AG04450 (cell line): ENCODE data around the gene RAB11FIP4. TPM values are rescaled to one million over a fixed set of nuclear protein-coding genes. Genes with fewer than 3 reads are reported as not detected.
"Not testable (repeated sequence)": the region's sequence is repeated elsewhere in the genome, so short reads cannot be mapped to it uniquely, and the experiment has no call there.

Source experiments
- CTCF ChIA-PET: fragments of 300-600, 350-600 bp; formaldehyde crosslinking; extraction: SDS; loops from one replicate; lab custom pipeline; 2022; ENCODE audit warnings: antibody characterized with exemption, inconsistent platforms; lab: Charles Lee
- POLR2A ChIA-PET: fragments of 350-600 bp; formaldehyde crosslinking; extraction: SDS; loops from one replicate; lab custom pipeline; 2021; ENCODE audit warnings: antibody characterized with exemption, inconsistent platforms; lab: Yijun Ruan, JAX
- DNase-seq: peaks from one replicate; pipeline ENCODE4 v3.0.0-alpha.2; 2011; ENCODE audit warnings: low read depth, low spot score
- H3K27ac ChIP-seq: one replicate; pipeline ENCODE4 v1.5.1; 2012; ENCODE audit warnings: low read depth, low read length, control low read depth
- H3K27me3 ChIP-seq: one replicate; pipeline ENCODE4 v1.6.0; 2012; ENCODE audit warnings: low read length; ENCODE audit not compliant: control insufficient read depth, insufficient read depth
- H3K4me3 ChIP-seq: 2 replicates; pipeline ENCODE4 v1.5.1; 2011; ENCODE audit warnings: mild to moderate bottlenecking, low read depth, low read length, control low read depth
- H3K9me3 ChIP-seq: 2 replicates; pipeline ENCODE4 v1.5.1; 2012; ENCODE audit warnings: low read length; ENCODE audit not compliant: control insufficient read depth, insufficient read depth
- CTCF ChIP-seq: IDR thresholded peaks from 2 replicates; pipeline ENCODE4 v1.5.1; 2011; ENCODE audit warnings: low read depth, low read length, control low read depth, inconsistent platforms
- polyA plus RNA-seq: library from polyadenylated mRNA; depleted of rRNA; stranded (reverse); fragments of >200 nt; gene quantifications from 2 replicates; pipeline ENCODE4 v1.2.3, GENCODE V29; 2011

RAB11FIP4 gene
- polyA plus RNA-seq, 1 experiment = 0.58 TPM

DNA sequence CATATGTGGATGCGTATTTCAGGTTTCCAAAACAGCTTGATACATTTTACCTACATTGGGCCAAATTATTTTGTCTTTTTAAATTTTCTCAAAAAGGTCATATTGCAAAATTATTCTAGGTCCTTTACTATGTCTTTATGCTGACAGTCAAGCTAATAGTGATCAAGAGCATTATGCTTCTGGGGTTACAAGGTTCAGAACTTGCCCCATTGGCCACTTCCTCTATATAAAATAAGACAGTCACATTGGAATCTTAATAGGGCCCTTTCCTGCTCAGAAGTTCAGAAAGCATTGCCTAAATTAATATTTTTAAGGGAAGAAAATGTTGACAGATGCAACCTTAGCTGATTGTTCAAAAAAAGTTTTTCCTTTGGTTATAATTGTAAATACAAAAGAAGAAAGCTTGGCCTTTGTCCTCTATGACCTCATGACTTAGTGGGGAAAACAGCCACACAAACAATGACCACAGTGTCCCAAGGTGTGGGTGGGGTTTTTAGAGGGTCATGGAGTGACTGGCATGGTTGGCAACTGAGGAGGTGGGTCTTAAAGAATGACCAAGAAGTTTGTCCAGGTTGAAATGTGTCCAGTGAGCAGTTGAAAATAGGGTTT is 11.8 kb upstream of the RAB11FIP4 start:
- no peaks in the 10 kb centered on the region for H3K9me3 ChIP-seq
- H3K4me3 ChIP-seq = no peak overlapping the region
- no peaks in the 10 kb centered on the region for H3K27me3 ChIP-seq
- no peak for TF ChIP-seq CTCF
- ChIA-PET POLR2A (no interaction called here), CTCF (interaction anchor here (0.6 kb wide), 1 partner anchor 514 kb away, joined by 4 read pairs; no protein-coding TSS in a partner anchor)
- no peak for DNase-seq
- no peak overlapping the region for H3K27ac ChIP-seq

DNA sequence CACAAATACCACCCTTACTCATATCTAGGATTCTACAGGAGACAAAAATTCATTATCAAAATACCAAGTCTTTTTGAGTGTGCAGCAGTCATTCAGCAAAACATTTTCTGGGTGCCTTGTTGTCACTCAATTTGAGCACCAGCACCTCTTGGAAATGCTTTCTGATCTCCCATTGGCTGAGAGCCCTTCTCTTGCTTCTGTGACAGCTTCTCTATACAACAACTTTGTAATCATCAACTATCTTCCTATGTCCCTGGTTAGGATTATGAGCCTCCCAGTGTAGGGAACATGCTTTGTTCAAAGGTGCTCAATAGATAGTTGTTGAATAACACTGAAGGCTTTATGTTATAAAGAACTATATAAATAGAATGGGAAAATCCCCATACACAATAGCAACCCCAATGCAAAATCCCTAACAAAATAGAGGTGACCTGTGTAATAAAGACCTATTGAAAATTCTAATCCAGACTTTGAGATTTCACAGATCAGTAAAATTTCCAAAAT is 10.3 kb upstream of the RAB11FIP4 start:
- Histone ChIP-seq H3K27ac (no peak overlapping the region), H3K27me3 (no peaks in the 10 kb centered on the region), H3K9me3 (no peaks in the 10 kb centered on the region), H3K4me3 (no peak overlapping the region)
- no peak for DNase-seq
- TF ChIP-seq CTCF = no peak
- POLR2A ChIA-PET = interaction anchor here (0.7 kb wide), 1 partner anchor 8 kb away, joined by 3 read pairs; no protein-coding TSS in a partner anchor
- CTCF ChIA-PET = no interaction called here

DNA sequence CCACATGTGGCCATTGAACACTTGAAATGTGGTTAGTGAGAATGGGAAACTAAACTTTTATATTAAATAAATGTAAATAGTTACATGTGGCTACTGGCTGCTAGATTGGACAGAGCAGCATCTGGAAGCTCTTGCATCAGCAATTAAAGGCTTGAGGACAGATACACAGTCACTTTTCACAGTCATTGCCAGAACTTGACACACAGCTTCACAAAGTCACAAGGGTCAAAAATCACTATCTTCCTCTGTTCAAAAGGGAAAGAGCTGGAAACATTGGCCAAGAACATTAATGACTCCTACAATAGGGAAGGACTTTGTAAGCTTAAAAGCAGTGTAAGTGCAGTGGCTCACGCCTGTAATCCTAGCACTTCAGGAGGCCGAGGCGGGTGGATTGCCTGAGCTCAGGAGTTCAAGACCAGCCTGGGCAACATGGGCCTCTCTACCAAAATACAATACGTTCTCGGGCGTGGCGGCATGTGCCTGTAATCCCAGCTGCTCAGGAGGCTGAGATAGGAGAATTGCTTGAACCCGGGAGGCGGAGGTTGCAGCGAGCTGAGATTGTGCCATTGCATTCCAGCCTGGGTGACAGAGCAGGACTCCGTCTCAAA is 8.7 kb upstream of the RAB11FIP4 start:
- H3K27ac ChIP-seq, H3K27me3 ChIP-seq, H3K9me3 ChIP-seq, POLR2A ChIA-PET, DNase-seq, H3K4me3 ChIP-seq: not testable (repeated sequence)
- CTCF ChIA-PET = interaction anchor here (0.5 kb wide), 1 partner anchor 145 kb away, joined by 3 read pairs; no protein-coding TSS in a partner anchor

GRCh38 chr17:31383488-31383887 is 8.0 kb upstream of the RAB11FIP4 start:
- CTCF ChIA-PET, H3K27ac ChIP-seq, DNase-seq, H3K9me3 ChIP-seq, POLR2A ChIA-PET, H3K27me3 ChIP-seq, H3K4me3 ChIP-seq: not testable (repeated sequence)

DNA sequence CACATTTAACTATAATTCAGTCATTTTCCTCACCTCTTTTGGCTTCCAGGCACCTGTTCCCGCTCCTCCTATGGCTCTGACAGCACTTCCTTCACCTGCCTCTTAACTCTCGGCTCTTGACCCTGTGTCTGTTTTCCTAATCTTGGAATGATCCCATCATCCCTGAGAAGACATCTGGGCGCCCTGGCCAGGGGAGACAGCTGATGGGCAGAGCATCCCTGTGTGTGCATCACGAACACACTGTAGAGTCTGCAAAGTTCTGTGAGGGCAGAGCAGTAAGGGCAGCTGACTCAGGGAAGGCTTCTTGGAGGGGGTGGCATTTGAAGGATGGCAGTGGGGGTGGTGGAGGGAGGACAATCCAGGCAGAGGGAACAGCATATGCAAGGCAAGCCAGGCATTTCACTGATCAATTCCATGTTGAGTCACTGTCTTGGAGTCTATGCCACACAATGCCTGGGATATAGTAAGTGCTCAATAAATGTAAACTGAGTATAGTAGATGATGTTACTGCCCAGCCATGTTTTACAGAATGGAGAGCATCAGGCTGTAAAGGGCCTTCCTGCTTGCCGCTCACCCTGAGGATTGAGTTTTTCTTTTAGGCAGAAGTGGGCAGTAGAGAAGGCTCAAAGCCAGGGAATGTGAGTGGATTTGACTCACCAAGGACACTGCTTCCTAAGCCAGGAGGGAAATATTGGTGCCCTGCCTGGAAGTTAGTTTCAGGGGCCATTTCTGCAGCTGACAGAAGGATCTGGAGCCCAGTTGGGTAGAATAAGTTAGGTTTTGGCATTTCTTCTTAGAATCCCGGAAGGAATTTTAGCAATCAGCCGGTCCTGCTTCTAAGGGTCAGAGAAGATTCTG is 5.8 kb upstream of the RAB11FIP4 start:
- H3K27me3 ChIP-seq = peaks cover 8% of the 10 kb centered on the region
- no peak for DNase-seq
- POLR2A ChIA-PET = no interaction called here
- CTCF ChIA-PET = no interaction called here
- H3K4me3 ChIP-seq = no peak overlapping the region
- no peaks in the 10 kb centered on the region for H3K9me3 ChIP-seq
- no peak overlapping the region for H3K27ac ChIP-seq
- no peak for TF ChIP-seq CTCF
